ENCODE data around the gene DYNC2H1.
"Not testable (repeated sequence)": the region's sequence is repeated elsewhere in the genome, so short reads cannot be mapped to it uniquely, and the experiment has no call there.

The DYNC2H1 gene

DNA sequence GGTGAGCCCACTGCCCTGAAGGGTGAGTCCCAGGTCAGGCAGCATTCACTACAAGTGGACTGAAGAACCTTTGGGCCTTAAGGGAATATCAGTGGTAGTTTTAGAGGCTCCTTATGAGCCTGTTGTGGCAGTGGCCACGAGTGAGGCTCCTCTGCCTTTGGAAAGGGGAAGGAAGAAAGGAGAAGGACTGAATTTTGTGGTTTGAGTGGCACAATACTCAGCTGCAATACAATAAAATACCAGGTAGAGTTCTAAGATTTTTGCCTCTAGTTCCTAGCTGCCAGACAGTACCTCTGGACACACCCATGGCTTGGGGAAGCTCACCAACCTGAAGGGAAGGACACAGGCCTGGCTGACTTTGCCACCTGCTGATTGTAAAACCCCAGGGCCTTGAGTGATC lies 260.9 kb downstream of the DYNC2H1 start:
- TF ChIP-seq FOXM1 (IDR thresholded peaks at IDR 0.05; ENCODE audit: borderline replicate concordance) (no peak), ZNF384 (IDR thresholded peaks at IDR 0.05) (no peak), L3MBTL2 (conservative IDR thresholded peaks at IDR 0.05) (no peak)
- ChIA-PET POLR2A (no interaction called here), CTCF (no interaction called here)
- no peak for DNase-seq (ENCODE audit: extremely low spot score)

DNA sequence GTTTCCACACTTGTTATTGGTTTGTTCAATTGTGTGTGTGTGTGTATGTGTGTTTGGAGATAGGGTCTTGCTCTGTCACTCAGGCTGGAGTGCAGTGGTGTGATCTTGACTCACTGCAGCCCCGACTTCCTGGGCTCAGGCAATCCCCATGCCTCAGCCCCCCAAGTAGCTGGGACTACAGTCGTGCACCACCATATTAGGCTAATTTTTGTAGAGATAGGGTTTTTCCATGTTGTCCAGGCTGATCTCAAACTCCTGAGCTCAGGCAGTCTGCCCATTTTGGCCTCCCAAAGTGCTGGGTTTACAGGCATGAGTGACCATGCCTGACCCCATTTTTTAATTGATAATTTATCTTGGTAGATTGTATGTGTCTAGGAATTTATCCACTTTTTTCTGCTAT lies 263.7 kb downstream of the DYNC2H1 start:
- CTCF ChIA-PET, result interaction anchor here (0.6 kb wide), 1 partner anchor 11 kb away, joined by 3 read pairs; no protein-coding TSS in a partner anchor
- POLR2A ChIA-PET, result no interaction called here
- DNase-seq (ENCODE audit: extremely low spot score), result no peak
- no peak for TF ChIP-seq SP1 (IDR thresholded peaks at IDR 0.05)
- TF ChIP-seq NFRKB (IDR thresholded peaks at IDR 0.05), result no peak
- TF ChIP-seq ZNF384 (IDR thresholded peaks at IDR 0.05), result no peak
- TF ChIP-seq, protein P1, sequence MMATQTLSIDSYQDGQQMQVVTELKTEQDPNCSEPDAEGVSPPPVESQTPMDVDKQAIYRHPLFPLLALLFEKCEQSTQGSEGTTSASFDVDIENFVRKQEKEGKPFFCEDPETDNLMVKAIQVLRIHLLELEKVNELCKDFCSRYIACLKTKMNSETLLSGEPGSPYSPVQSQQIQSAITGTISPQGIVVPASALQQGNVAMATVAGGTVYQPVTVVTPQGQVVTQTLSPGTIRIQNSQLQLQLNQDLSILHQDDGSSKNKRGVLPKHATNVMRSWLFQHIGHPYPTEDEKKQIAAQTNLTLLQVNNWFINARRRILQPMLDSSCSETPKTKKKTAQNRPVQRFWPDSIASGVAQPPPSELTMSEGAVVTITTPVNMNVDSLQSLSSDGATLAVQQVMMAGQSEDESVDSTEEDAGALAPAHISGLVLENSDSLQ (IDR thresholded peaks at IDR 0.05), result no peak
- TF ChIP-seq LEF1 (IDR thresholded peaks at IDR 0.05; ENCODE audit: borderline replicate concordance), result no peak
- TF ChIP-seq ELF4 (IDR thresholded peaks at IDR 0.05), result no peak
- no peak for TF ChIP-seq BHLHE40 (IDR thresholded peaks at IDR 0.05; ENCODE audit: borderline replicate concordance)
- no peak for TF ChIP-seq L3MBTL2 (conservative IDR thresholded peaks at IDR 0.05)
- TF ChIP-seq SUZ12 (IDR thresholded peaks at IDR 0.05), result no peak
- no peak for TF ChIP-seq FOXK2 (IDR thresholded peaks at IDR 0.05)
- no peak for TF ChIP-seq FOXA1 (IDR thresholded peaks at IDR 0.05)
- TF ChIP-seq TARDBP (IDR thresholded peaks at IDR 0.05), result no peak
- TF ChIP-seq FOXM1 (IDR thresholded peaks at IDR 0.05; ENCODE audit: borderline replicate concordance), result no peak

DNA sequence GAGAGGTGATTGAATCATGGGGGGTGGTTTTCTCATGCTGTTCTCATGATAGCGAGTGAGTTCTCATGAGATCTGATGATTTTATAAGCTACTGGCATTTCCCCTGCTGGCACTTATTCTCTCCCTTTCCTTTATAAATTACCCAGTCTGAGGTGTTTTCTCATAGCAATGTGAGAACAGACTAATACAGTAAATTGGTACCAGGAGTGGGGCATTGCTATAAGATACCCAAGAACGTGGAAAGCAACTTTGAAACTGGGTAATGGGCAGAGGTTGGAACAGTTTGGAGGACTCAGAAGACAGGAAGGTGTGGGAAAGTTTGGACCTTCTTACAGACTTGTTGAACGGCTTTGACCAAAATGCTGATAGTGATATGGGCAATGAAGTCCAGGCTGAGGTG lies 265.0 kb downstream of the DYNC2H1 start:
- POLR2A ChIA-PET; DNase-seq (ENCODE audit: extremely low spot score); CTCF ChIA-PET: not testable (repeated sequence)

DNA sequence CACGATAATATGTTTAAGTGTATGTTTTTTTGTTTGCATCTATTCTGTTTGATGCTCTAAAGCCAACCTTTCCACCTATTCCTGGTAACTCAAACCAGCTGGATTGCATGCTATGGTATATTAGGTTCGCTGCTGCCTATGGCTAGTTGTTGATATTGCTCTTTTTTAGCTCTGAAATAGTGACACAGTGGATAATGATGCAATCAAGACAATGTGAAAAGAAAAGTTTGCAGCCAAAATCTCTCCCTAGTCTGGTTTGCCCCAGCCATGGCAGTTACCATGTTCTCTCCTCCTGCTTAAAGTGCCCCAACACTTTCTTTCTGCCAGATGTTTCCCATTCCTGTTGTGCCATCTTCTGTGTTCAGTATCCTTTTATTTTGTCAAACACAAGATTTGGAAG lies 269.7 kb downstream of the DYNC2H1 start:
- CTCF ChIA-PET, result no interaction called here
- POLR2A ChIA-PET, result no interaction called here
- no peak for TF ChIP-seq TARDBP (IDR thresholded peaks at IDR 0.05)
- TF ChIP-seq ZNF384 (IDR thresholded peaks at IDR 0.05), result no peak
- TF ChIP-seq SP1 (IDR thresholded peaks at IDR 0.05), result no peak
- no peak for TF ChIP-seq FOXM1 (IDR thresholded peaks at IDR 0.05; ENCODE audit: borderline replicate concordance)
- TF ChIP-seq BHLHE40 (IDR thresholded peaks at IDR 0.05; ENCODE audit: borderline replicate concordance), result no peak
- TF ChIP-seq ARNT (IDR thresholded peaks at IDR 0.05), result no peak
- no peak for TF ChIP-seq HDGF (IDR thresholded peaks at IDR 0.05; ENCODE audit: borderline replicate concordance)
- TF ChIP-seq FOXK2 (IDR thresholded peaks at IDR 0.05), result no peak
- TF ChIP-seq, protein P1 (IDR thresholded peaks at IDR 0.05), result no peak

DNA sequence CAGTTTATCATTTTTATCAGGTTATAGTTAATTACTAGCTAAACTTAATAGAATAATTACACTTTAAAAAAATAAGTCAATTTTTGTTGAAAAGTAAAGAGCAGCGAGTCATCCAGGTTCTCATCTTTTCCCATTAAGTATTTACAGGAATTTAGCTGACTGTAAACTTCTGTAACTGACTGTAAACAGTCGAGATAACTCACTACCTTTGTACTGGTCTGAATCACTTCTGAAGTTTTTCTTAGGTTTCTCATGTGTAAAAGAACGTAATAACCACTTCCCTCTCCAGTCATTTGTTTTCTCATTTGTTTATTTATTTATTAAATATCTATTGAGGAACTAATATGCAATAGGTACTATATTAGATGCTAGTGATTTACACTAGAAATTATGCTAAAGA lies 270.8 kb downstream of the DYNC2H1 start:
- ChIA-PET CTCF (no interaction called here), POLR2A (no interaction called here)
- TF ChIP-seq ZNF384 (IDR thresholded peaks at IDR 0.05), result no peak
- no peak for TF ChIP-seq NFRKB (IDR thresholded peaks at IDR 0.05)
- TF ChIP-seq SP1 (IDR thresholded peaks at IDR 0.05), result no peak
- no peak for DNase-seq (ENCODE audit: extremely low spot score)

More for the DNA sequence above, 269.7 kb downstream of the DYNC2H1 start:
- no peak for DNase-seq (ENCODE audit: extremely low spot score)

DNA sequence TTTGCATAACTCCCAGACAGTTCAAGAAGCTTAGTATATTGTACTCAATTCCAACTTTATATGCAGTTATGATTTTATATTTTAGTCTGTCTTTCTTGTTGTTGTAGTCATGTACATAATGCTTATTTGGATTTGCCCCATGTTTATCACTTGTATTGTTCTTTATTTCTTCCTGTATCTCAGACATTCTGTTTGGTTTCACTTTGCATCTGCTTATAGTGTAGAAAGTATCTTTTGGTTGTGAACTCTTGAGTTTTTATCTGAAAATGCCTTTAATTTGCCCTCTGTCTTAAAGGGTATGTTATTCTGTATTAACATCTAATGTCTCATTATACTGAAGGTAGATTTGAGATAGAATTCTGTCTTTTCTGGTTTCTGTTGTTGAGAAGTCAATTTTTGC lies 275.4 kb downstream of the DYNC2H1 start:
- TF ChIP-seq L3MBTL2 (conservative IDR thresholded peaks at IDR 0.05) (no peak), ELF4 (IDR thresholded peaks at IDR 0.05) (no peak), SUZ12 (IDR thresholded peaks at IDR 0.05) (no peak), TARDBP (IDR thresholded peaks at IDR 0.05) (no peak), FOXA1 (IDR thresholded peaks at IDR 0.05) (no peak), SP1 (IDR thresholded peaks at IDR 0.05) (no peak), NFRKB (IDR thresholded peaks at IDR 0.05) (no peak), FOXK2 (IDR thresholded peaks at IDR 0.05) (no peak), ZNF384 (IDR thresholded peaks at IDR 0.05) (no peak), FOXM1 (IDR thresholded peaks at IDR 0.05; ENCODE audit: borderline replicate concordance) (no peak), LEF1 (IDR thresholded peaks at IDR 0.05; ENCODE audit: borderline replicate concordance) (no peak), CTBP1 (IDR thresholded peaks at IDR 0.05; ENCODE audit: borderline replicate concordance) (no peak)
- TF ChIP-seq, protein P1 (IDR thresholded peaks at IDR 0.05), result no peak
- ChIA-PET CTCF (no interaction called here), POLR2A (no interaction called here)
- no peak for DNase-seq (ENCODE audit: extremely low spot score)

DNA sequence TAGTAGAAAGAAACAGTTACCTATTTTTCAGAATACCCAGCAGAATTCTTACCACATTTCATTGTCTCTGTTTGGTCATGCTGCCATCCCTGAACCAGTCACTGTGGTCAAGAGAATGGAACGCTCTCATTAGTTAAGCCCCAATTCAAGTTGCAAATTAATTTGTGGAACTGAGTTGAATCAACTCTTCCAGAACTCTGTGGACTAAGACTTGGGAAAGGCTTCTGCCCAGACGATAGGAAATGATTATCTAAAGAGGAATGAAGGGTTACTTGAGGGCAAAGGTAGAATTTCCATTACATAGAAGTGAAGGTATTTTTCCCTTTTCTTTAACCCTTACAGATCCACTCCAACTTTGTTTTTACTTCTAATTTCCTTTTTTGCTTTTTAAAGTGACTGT lies 286.4 kb downstream of the DYNC2H1 start:
- POLR2A ChIA-PET, result no interaction called here
- no peak for DNase-seq (ENCODE audit: extremely low spot score)
- TF ChIP-seq ELF4 (IDR thresholded peaks at IDR 0.05), result no peak
- CTCF ChIA-PET, result no interaction called here

DNA sequence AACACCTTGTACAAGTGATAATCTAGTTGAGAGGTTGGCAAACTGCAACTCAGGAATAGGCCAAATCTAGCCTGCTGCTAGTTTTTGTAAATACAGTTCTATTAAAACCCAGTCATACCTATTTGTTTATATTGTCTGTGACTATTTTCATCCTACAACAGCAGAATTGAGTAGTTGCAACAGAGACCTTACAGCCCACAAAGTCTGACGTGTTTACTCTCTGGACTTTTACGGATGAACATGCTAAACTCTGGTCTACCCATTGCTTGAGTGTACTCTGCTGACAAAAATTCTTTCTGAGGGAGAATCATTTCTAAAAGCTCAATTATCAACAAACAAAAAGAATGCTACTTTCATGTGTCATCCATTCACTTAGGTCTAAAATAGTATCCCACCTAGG lies 287.0 kb downstream of the DYNC2H1 start:
- POLR2A ChIA-PET, result no interaction called here
- no peak for DNase-seq (ENCODE audit: extremely low spot score)
- no peak for TF ChIP-seq HDGF (IDR thresholded peaks at IDR 0.05; ENCODE audit: borderline replicate concordance)
- TF ChIP-seq ELF4 (IDR thresholded peaks at IDR 0.05), result no peak
- no peak for TF ChIP-seq L3MBTL2 (conservative IDR thresholded peaks at IDR 0.05)
- TF ChIP-seq LEF1 (IDR thresholded peaks at IDR 0.05; ENCODE audit: borderline replicate concordance), result no peak
- TF ChIP-seq FOXK2 (IDR thresholded peaks at IDR 0.05), result no peak
- no peak for TF ChIP-seq BHLHE40 (IDR thresholded peaks at IDR 0.05; ENCODE audit: borderline replicate concordance)
- no peak for TF ChIP-seq CTBP1 (IDR thresholded peaks at IDR 0.05; ENCODE audit: borderline replicate concordance)
- TF ChIP-seq TARDBP (IDR thresholded peaks at IDR 0.05), result no peak
- no peak for TF ChIP-seq SUZ12 (IDR thresholded peaks at IDR 0.05)
- no peak for TF ChIP-seq ARNT (IDR thresholded peaks at IDR 0.05)
- no peak for TF ChIP-seq NFRKB (IDR thresholded peaks at IDR 0.05)
- TF ChIP-seq ZNF384 (IDR thresholded peaks at IDR 0.05), result no peak
- no peak for TF ChIP-seq SP1 (IDR thresholded peaks at IDR 0.05)
- TF ChIP-seq FOXM1 (IDR thresholded peaks at IDR 0.05; ENCODE audit: borderline replicate concordance), result no peak
- TF ChIP-seq, protein P1 (IDR thresholded peaks at IDR 0.05), result no peak
- TF ChIP-seq FOXA1 (IDR thresholded peaks at IDR 0.05), result no peak
- CTCF ChIA-PET, result no interaction called here

All from HEK293T (cell line).